ENCODE data around the gene TTC3. TPM values are rescaled to one million over a fixed set of nuclear protein-coding genes. Genes with fewer than 3 reads are reported as not detected.
"Not testable (repeated sequence)": the region's sequence is repeated elsewhere in the genome, so short reads cannot be mapped to it uniquely, and the experiment has no call there.

Gene TTC3
- total RNA-seq, 1 experiment from 2014 or later: 77.6 TPM

GRCh38 chr21:37101384-37101783 is 28.3 kb downstream of the TTC3 start:
- ChIA-PET POLR2A (ENCODE audit: unreplicated experiment) (no interaction called here), CTCF (no interaction called here)
- Histone ChIP-seq H3F3A (ENCODE audit: insufficient read depth, low read depth) (no peaks in the 10 kb centered on the region), H3K9me3 (ENCODE audit: insufficient read depth, low read depth) (no peaks in the 10 kb centered on the region), H4K20me1 (ENCODE audit: insufficient read depth) (no peaks in the 10 kb centered on the region), H3K4me1 (replicated peaks; ENCODE audit: insufficient read depth) (no peaks in the 10 kb centered on the region), H3K27ac (no peak overlapping the region), H3K4me3 (no peak overlapping the region), H3K27me3 (ENCODE audit: insufficient read depth, low read depth) (no peaks in the 10 kb centered on the region), H3K4me2 (no peak overlapping the region), H3K79me2 (ENCODE audit: low read depth) (no peaks in the 10 kb centered on the region), H3K9me2 (ENCODE audit: insufficient read depth) (no peaks in the 10 kb centered on the region), H3K36me3 (ENCODE audit: low read depth) (peaks cover 6% of the 10 kb centered on the region; the same call in 1 of the 2 replicates), H2AFZ (no peak overlapping the region)
- no TSS peak for BruUV-seq (replicated peaks)
- intact Hi-C loops (cut with micrococcal nuclease; ENCODE audit: unreplicated experiment): no loop called here
- no peak for DNase-seq
- TF ChIP-seq CTCF (conservative IDR thresholded peaks at IDR 0.05) (no peak), EZH2 (IDR thresholded peaks at IDR 0.05; ENCODE audit: low read depth) (no peak)

DNA sequence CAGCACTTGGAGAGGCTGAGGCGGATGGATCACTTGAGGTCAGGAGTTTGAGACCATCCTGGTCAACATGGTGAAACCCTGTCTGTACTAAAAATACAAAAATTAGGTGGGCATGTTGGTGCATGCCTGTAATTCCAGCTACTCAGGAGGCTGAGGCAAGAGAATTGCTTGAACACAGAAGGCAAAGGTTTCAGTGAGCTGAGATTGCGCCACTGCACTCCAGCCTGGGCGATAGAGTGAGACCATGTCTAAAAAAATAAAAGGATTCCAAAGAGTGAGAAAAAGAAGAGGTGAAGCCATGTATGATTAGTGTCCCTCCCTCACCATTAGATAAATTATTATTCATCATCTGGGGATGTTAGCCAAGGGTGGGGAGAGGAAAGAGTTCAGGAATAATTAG is 29.7 kb downstream of the TTC3 start:
- H3K4me2 ChIP-seq; DNase-seq; H3F3A ChIP-seq (ENCODE audit: insufficient read depth, low read depth); H3K9me2 ChIP-seq (ENCODE audit: insufficient read depth); intact Hi-C loops (cut with micrococcal nuclease; ENCODE audit: unreplicated experiment); H3K79me2 ChIP-seq (ENCODE audit: low read depth); H4K20me1 ChIP-seq (ENCODE audit: insufficient read depth); H3K36me3 ChIP-seq (ENCODE audit: low read depth); H2AFZ ChIP-seq; CTCF ChIA-PET; H3K9me3 ChIP-seq (ENCODE audit: insufficient read depth, low read depth); H3K4me3 ChIP-seq; H3K4me1 ChIP-seq (replicated peaks; ENCODE audit: insufficient read depth); POLR2A ChIA-PET (ENCODE audit: unreplicated experiment); H3K27ac ChIP-seq; BruUV-seq (replicated peaks); H3K27me3 ChIP-seq (ENCODE audit: insufficient read depth, low read depth): not testable (repeated sequence)

DNA sequence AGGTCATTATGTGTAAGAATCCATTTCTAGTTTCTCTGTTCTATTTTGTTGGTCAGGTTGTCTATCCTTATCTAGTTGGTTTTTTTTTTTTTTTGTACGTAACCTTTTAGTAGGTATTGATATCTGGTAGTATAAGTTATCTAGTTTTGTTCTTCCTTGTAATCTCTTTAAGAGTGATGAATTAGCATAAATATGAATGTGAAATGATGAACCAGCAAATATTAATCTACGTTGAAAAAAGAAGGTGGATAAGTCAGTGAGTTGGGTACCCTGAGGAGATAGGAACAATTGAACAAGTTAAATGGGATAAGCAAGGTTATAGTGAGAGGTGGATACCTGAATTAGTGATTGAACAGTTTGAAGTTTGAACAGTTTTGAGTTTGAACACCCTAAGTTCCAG is 33.9 kb downstream of the TTC3 start:
- no peak for DNase-seq
- H3K36me3 ChIP-seq (ENCODE audit: low read depth): no peaks in the 10 kb centered on the region
- no peak overlapping the region for H3K4me3 ChIP-seq
- ChIA-PET CTCF (no interaction called here), POLR2A (ENCODE audit: unreplicated experiment) (no interaction called here)
- no peak for TF ChIP-seq CTCF (conservative IDR thresholded peaks at IDR 0.05)
- no peak for TF ChIP-seq EZH2 (IDR thresholded peaks at IDR 0.05; ENCODE audit: low read depth)
- intact Hi-C loops (cut with micrococcal nuclease; ENCODE audit: unreplicated experiment): no loop called here
- H3F3A ChIP-seq (ENCODE audit: insufficient read depth, low read depth): no peaks in the 10 kb centered on the region
- no peaks in the 10 kb centered on the region for H3K9me2 ChIP-seq (ENCODE audit: insufficient read depth)
- no peaks in the 10 kb centered on the region for H3K27me3 ChIP-seq (ENCODE audit: insufficient read depth, low read depth)
- H3K27ac ChIP-seq: no peak overlapping the region
- H2AFZ ChIP-seq: no peak overlapping the region
- H3K4me1 ChIP-seq (replicated peaks; ENCODE audit: insufficient read depth): no peaks in the 10 kb centered on the region
- BruUV-seq (replicated peaks): no TSS peak
- H3K9me3 ChIP-seq (ENCODE audit: insufficient read depth, low read depth): no peaks in the 10 kb centered on the region
- H3K4me2 ChIP-seq: no peak overlapping the region
- no peaks in the 10 kb centered on the region for H3K79me2 ChIP-seq (ENCODE audit: low read depth)
- no peaks in the 10 kb centered on the region for H4K20me1 ChIP-seq (ENCODE audit: insufficient read depth)

GRCh38 chr21:37111029-37111428 is 38.0 kb downstream of the TTC3 start:
- H3F3A ChIP-seq (ENCODE audit: insufficient read depth, low read depth); H3K4me3 ChIP-seq; intact Hi-C loops (cut with micrococcal nuclease; ENCODE audit: unreplicated experiment); H3K79me2 ChIP-seq (ENCODE audit: low read depth); H3K4me2 ChIP-seq; H3K36me3 ChIP-seq (ENCODE audit: low read depth); H2AFZ ChIP-seq; CTCF ChIA-PET; BruUV-seq (replicated peaks); H3K27ac ChIP-seq; H4K20me1 ChIP-seq (ENCODE audit: insufficient read depth); DNase-seq; H3K27me3 ChIP-seq (ENCODE audit: insufficient read depth, low read depth); H3K4me1 ChIP-seq (replicated peaks; ENCODE audit: insufficient read depth); H3K9me2 ChIP-seq (ENCODE audit: insufficient read depth); POLR2A ChIA-PET (ENCODE audit: unreplicated experiment); H3K9me3 ChIP-seq (ENCODE audit: insufficient read depth, low read depth): not testable (repeated sequence)

DNA sequence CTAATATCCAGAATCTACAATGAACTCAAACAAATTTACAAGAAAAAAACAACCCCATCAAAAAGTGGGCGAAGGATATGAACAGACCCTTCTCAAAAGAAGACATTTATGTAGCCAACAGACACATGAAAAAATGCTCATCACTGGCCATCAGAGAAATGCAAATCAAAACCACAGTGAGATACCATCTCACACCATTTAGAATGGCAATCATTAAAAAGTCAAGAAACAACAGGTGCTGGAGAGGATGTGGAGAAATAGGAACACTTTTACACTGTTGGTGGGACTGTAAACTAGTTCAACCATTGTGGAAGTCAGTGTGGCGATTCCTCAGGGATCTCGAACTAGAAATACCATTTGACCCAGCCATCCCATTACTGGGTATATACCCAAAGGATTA is 41.2 kb downstream of the TTC3 start:
- intact Hi-C loops (cut with micrococcal nuclease; ENCODE audit: unreplicated experiment); H3K27me3 ChIP-seq (ENCODE audit: insufficient read depth, low read depth); DNase-seq; H3K27ac ChIP-seq; POLR2A ChIA-PET (ENCODE audit: unreplicated experiment); H3K4me1 ChIP-seq (replicated peaks; ENCODE audit: insufficient read depth); H3K4me2 ChIP-seq; H3K9me3 ChIP-seq (ENCODE audit: insufficient read depth, low read depth); BruUV-seq (replicated peaks); H3K4me3 ChIP-seq; H3K79me2 ChIP-seq (ENCODE audit: low read depth); H2AFZ ChIP-seq; H3K9me2 ChIP-seq (ENCODE audit: insufficient read depth); H3K36me3 ChIP-seq (ENCODE audit: low read depth); H3F3A ChIP-seq (ENCODE audit: insufficient read depth, low read depth); H4K20me1 ChIP-seq (ENCODE audit: insufficient read depth); CTCF ChIA-PET: not testable (repeated sequence)

DNA sequence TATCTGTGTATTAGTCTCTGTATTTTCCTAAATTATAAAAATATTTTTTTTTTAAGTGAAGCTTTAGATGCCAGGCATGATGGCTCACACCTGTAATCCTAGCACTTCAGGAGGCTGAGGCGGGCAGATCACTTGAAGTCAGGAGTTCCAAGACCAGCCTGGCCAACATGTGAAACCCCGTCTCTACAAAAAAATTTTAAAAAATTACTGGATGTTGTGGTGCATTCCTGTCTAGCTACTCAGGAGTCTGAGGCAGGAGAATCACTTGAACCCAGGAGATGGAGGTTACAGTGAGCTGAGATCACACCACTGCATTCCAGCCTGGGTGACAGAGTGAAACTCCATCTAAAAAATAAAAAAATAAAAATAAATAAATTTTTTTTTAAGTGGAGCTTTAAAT is 43.4 kb downstream of the TTC3 start:
- H3K4me2 ChIP-seq; intact Hi-C loops (cut with micrococcal nuclease; ENCODE audit: unreplicated experiment); H3K4me3 ChIP-seq; H3K27me3 ChIP-seq (ENCODE audit: insufficient read depth, low read depth); BruUV-seq (replicated peaks); DNase-seq; H3K27ac ChIP-seq; H3F3A ChIP-seq (ENCODE audit: insufficient read depth, low read depth); H3K4me1 ChIP-seq (replicated peaks; ENCODE audit: insufficient read depth); H3K9me2 ChIP-seq (ENCODE audit: insufficient read depth); H3K79me2 ChIP-seq (ENCODE audit: low read depth); H4K20me1 ChIP-seq (ENCODE audit: insufficient read depth); H3K9me3 ChIP-seq (ENCODE audit: insufficient read depth, low read depth); CTCF ChIA-PET; H2AFZ ChIP-seq; H3K36me3 ChIP-seq (ENCODE audit: low read depth): not testable (repeated sequence)
- POLR2A ChIA-PET (ENCODE audit: unreplicated experiment): interaction anchor here (0.9 kb wide), 1 partner anchor 797 kb away, joined by 3 read pairs; no protein-coding TSS in a partner anchor

All from PC-9 (cell line).